NCI-H1436 (cell line): ENCODE measurements around the gene CACNA1B.

Experiments used
- DNase-seq: peaks from one replicate; lab custom pipeline; 2025; lab: John Stamatoyannopoulos, UW

CACNA1B gene

GRCh38 chr9:137920753-137921152 is 43.2 kb downstream of the CACNA1B start:
- no peak for DNase-seq

GRCh38 chr9:137924169-137924568 is 46.6 kb downstream of the CACNA1B start:
- no peak for DNase-seq

- DNase-seq, result no peak
Observed at GRCh38 chr9:137924761-137925369, 47.3 kb downstream of the CACNA1B start.

- no peak for DNase-seq
Observed at GRCh38 chr9:137943655-137944054, 66.1 kb downstream of the CACNA1B start.

DNA sequence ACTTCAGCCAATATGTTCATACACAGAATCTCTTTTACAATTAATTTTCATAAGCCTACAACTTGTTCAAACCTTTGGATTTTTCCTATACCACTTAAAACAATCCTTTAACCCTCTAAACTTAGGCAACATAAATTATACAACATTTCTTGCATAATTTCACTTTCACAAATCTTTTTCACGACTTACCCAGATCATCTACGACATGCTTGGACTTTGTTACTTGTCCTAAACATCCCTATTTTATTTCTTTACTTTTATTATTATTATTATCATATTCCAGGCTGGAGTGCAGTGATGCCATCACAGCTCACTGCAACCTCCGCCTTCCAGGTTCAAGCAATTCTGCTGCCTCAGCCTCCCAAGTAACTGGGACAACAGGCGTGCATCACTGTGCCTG is 68.0 kb downstream of the CACNA1B start:
- DNase-seq, result no peak

- DNase-seq, result no peak
Observed at GRCh38 chr9:137946993-137947392, 69.4 kb downstream of the CACNA1B start.

GRCh38 chr9:137948642-137949041 is 71.1 kb downstream of the CACNA1B start:
- no peak for DNase-seq

DNA sequence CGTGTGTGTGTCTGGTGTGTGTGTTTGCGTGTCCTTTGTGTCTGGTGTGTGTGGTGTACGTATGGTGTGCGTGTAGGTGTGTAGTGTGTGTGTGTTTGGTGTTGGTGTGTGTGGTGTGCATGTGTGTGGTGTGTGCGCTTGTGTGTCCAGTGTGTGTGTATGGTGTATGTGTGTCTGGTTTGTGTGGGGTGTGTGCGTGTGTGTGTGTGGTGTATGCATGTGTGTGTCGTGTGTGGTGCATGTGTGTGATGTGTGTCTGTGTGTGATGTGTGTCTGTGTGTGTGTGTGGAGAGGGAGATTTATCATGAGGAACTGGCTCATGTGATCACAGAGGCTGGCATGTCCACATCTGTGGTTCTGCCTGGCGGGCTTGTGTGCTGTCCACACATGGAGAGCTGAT is 71.7 kb downstream of the CACNA1B start:
- no peak for DNase-seq

- DNase-seq, result no peak
Observed at GRCh38 chr9:137951107-137951506, 73.5 kb downstream of the CACNA1B start.

- DNase-seq, result no peak
Observed at GRCh38 chr9:137951597-137952490, 74.3 kb downstream of the CACNA1B start.

- DNase-seq, result no peak
Observed at GRCh38 chr9:137952976-137953666, 75.5 kb downstream of the CACNA1B start.

- no peak for DNase-seq
Observed at GRCh38 chr9:137953683-137954438, 76.3 kb downstream of the CACNA1B start.

DNA sequence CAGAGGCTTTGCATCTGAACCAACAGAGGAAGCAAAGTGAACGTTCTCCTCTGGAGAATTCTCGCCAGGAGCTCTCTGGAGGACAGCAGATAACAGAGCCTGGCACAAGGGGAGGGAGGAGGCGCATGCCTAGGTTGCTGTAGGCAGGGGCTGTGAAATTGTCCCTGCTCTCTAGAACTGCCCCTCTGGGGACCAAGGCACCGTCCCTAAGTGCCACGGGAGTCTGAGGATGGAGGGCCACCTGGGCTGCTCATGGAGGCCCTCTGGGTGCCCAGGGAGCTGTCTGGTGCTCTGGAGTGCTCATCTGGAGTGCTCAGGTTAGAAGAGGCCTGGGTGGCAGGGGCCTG is 77.6 kb downstream of the CACNA1B start:
- DNase-seq, result no peak

- DNase-seq, result no peak
Observed at GRCh38 chr9:137955586-137955985, 78.0 kb downstream of the CACNA1B start.

- DNase-seq, result no peak
Observed at GRCh38 chr9:137956039-137956438, 78.5 kb downstream of the CACNA1B start.

GRCh38 chr9:137956688-137957385 is 79.3 kb downstream of the CACNA1B start:
- no peak for DNase-seq

GRCh38 chr9:137959641-137960411 is 82.2 kb downstream of the CACNA1B start:
- no peak for DNase-seq

- DNase-seq, result no peak
Observed at GRCh38 chr9:137960496-137960895, 82.9 kb downstream of the CACNA1B start.

- no peak for DNase-seq
Observed at GRCh38 chr9:137963525-137963924, 85.9 kb downstream of the CACNA1B start.

DNA sequence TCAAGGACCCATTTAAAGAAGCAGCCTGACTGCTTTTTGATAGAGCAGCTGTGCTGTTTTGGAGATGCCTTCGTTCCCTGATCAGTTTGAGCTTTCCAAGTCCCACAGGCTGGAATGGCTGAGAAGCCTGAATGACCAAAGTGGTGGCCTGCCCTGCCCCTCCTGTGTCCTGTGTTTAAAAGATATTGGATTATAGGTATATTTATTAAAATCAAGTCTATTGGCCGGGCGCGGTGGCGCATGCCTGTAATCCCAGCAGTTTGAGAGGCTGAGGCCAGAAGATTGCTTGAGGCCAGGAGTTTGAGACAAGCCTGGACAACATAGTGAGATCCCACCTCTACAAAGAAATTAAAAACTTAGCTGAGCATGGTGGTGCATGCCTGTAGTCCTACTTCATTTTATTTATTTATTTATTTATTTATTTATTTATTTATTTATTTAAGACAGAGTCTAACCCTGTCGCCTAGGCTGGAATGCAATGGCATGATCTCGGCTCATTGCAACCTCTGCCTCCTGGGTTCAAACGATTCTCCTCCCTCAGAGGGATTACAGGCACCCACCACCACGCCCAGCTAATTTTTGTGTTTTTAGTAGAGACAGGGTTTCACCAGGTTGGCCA is 87.7 kb downstream of the CACNA1B start:
- no peak for DNase-seq
